ENCODE results near the gene ELFN2.

ELFN2 gene

GRCh38 chr22:37473437-37473946 is 46.2 kb upstream of the ELFN2 start:
- no peaks in the 10 kb centered on the region for H3K79me2 ChIP-seq (ENCODE audit: insufficient read depth, low read length)
- no peak overlapping the region for H3K4me3 ChIP-seq (ENCODE audit: low read depth in 1 of 2, low read length in 2 of 2)
- no peak overlapping the region for H3K4me2 ChIP-seq (ENCODE audit: insufficient read depth, low read length)
- DNase-seq = no peak
- ATAC-seq (ENCODE audit: insufficient read depth, low read depth) = no peak
- H3K9me3 ChIP-seq (ENCODE audit: insufficient read depth, low read length, severe bottlenecking) = no peaks in the 10 kb centered on the region
- H3K27me3 ChIP-seq (ENCODE audit: insufficient read depth, low read length, poor library complexity) = no peaks in the 10 kb centered on the region
- H3K9ac ChIP-seq (ENCODE audit: low read depth, low read length) = no peak overlapping the region
- TF ChIP-seq CTCF (IDR thresholded peaks at IDR 0.05; ENCODE audit: borderline replicate concordance, extremely low read depth, low read length, poor library complexity, severe bottlenecking) (no peak), EZH2 (IDR thresholded peaks at IDR 0.05; ENCODE audit: borderline replicate concordance, low read depth, low read length, severe bottlenecking) (no peak)
- H4K20me1 ChIP-seq (ENCODE audit: insufficient read depth, low read length) = peaks cover 26% of the 10 kb centered on the region
- H3K36me3 ChIP-seq (ENCODE audit: insufficient read depth, low read length) = peaks cover 26% of the 10 kb centered on the region
- no peak overlapping the region for H3K27ac ChIP-seq (ENCODE audit: low read length)
- H3K4me1 ChIP-seq (ENCODE audit: insufficient read depth, low read length) = no peaks in the 10 kb centered on the region
- H2AFZ ChIP-seq (ENCODE audit: low read depth, low read length) = no peak overlapping the region

GRCh38 chr22:37472418-37473006 is 45.2 kb upstream of the ELFN2 start:
- ATAC-seq (ENCODE audit: insufficient read depth, low read depth) (no peak), DNase-seq (peak; percentile 21)
- Histone ChIP-seq H4K20me1 (ENCODE audit: insufficient read depth, low read length) (peaks cover 26% of the 10 kb centered on the region), H3K79me2 (ENCODE audit: insufficient read depth, low read length) (no peaks in the 10 kb centered on the region), H3K9me3 (ENCODE audit: insufficient read depth, low read length, severe bottlenecking) (no peaks in the 10 kb centered on the region), H3K4me1 (ENCODE audit: insufficient read depth, low read length) (no peaks in the 10 kb centered on the region), H3K4me3 (ENCODE audit: low read depth in 1 of 2, low read length in 2 of 2) (no peak overlapping the region), H3K9ac (ENCODE audit: low read depth, low read length) (no peak overlapping the region), H3K27ac (ENCODE audit: low read length) (no peak overlapping the region), H3K27me3 (ENCODE audit: insufficient read depth, low read length, poor library complexity) (no peaks in the 10 kb centered on the region), H2AFZ (ENCODE audit: low read depth, low read length) (no peak overlapping the region), H3K4me2 (ENCODE audit: insufficient read depth, low read length) (no peak overlapping the region), H3K36me3 (ENCODE audit: insufficient read depth, low read length) (peaks cover 19% of the 10 kb centered on the region)
- TF ChIP-seq EZH2 (IDR thresholded peaks at IDR 0.05; ENCODE audit: borderline replicate concordance, low read depth, low read length, severe bottlenecking) (no peak), CTCF (IDR thresholded peaks at IDR 0.05; ENCODE audit: borderline replicate concordance, extremely low read depth, low read length, poor library complexity, severe bottlenecking) (peak; percentile 63)

GRCh38 chr22:37471727-37472417 is 44.6 kb upstream of the ELFN2 start:
- Histone ChIP-seq H3K4me3 (ENCODE audit: low read depth in 1 of 2, low read length in 2 of 2) (no peak overlapping the region), H3K27me3 (ENCODE audit: insufficient read depth, low read length, poor library complexity) (no peaks in the 10 kb centered on the region), H3K27ac (ENCODE audit: low read length) (no peak overlapping the region), H3K79me2 (ENCODE audit: insufficient read depth, low read length) (no peaks in the 10 kb centered on the region), H3K4me1 (ENCODE audit: insufficient read depth, low read length) (no peaks in the 10 kb centered on the region), H3K4me2 (ENCODE audit: insufficient read depth, low read length) (no peak overlapping the region), H4K20me1 (ENCODE audit: insufficient read depth, low read length) (peaks cover 26% of the 10 kb centered on the region), H3K9ac (ENCODE audit: low read depth, low read length) (no peak overlapping the region), H3K9me3 (ENCODE audit: insufficient read depth, low read length, severe bottlenecking) (no peaks in the 10 kb centered on the region), H2AFZ (ENCODE audit: low read depth, low read length) (no peak overlapping the region), H3K36me3 (ENCODE audit: insufficient read depth, low read length) (peaks cover 19% of the 10 kb centered on the region)
- DNase-seq (no peak), ATAC-seq (ENCODE audit: insufficient read depth, low read depth) (no peak)
- TF ChIP-seq EZH2 (IDR thresholded peaks at IDR 0.05; ENCODE audit: borderline replicate concordance, low read depth, low read length, severe bottlenecking) (no peak), CTCF (IDR thresholded peaks at IDR 0.05; ENCODE audit: borderline replicate concordance, extremely low read depth, low read length, poor library complexity, severe bottlenecking) (no peak)
